H1 (cell line): Measurements from ENCODE around the gene SLC38A8. TPM values are rescaled to one million over a fixed set of nuclear protein-coding genes. Genes with fewer than 3 reads are reported as not detected.

ENCODE experiments used
- CBX8 ChIP-seq: fragments of 300-800, 300-1000 bp; sonication (generic); IDR thresholded peaks from 2 replicates; pipeline ENCODE4 v1.7.1; 2016; ENCODE audit warnings: low read depth, low read length, borderline replicate concordance
- HDAC6 ChIP-seq: IDR thresholded peaks from one replicate; pipeline ENCODE4 v1.7.1; 2012; ENCODE audit warnings: low read depth, mild to moderate bottlenecking, inconsistent platforms, low read length, moderate library complexity
- JUN ChIP-seq: IDR thresholded peaks from 2 replicates; pipeline ENCODE4 v1.6.1; 2011; ENCODE audit warnings: low read depth, mild to moderate bottlenecking, improper control_type of control experiment, low read length
- KDM5A ChIP-seq: fragments of 200-600 bp; IDR thresholded peaks from 2 replicates; pipeline ENCODE4 v1.7.1; 2012; ENCODE audit warnings: mild to moderate bottlenecking, low read length, inconsistent platforms, mixed read lengths
- NRF1 ChIP-seq: IDR thresholded peaks from 2 replicates; pipeline ENCODE4 v1.6.1; 2011; ENCODE audit warnings: mild to moderate bottlenecking, low read depth, low read length, improper control_type of control experiment
- POU5F1 ChIP-seq: IDR thresholded peaks from 2 replicates; pipeline ENCODE4 v1.6.1; 2011; ENCODE audit warnings: low read depth, mild to moderate bottlenecking, low read length, moderate library complexity
- TAF7 ChIP-seq: optimal IDR thresholded peaks from 2 replicates; pipeline ENCODE3; 2011; ENCODE audit warnings: low read depth, mild to moderate bottlenecking, inconsistent platforms, low read length, moderate library complexity, borderline replicate concordance
- TCF12 ChIP-seq: IDR thresholded peaks from 2 replicates; pipeline ENCODE4 v1.6.1; 2011; ENCODE audit warnings: low read depth, mild to moderate bottlenecking, low read length
- polyA plus RNA-seq, 7 experiments: library from polyadenylated mRNA; depleted of rRNA in 3 of 7; stranded (reverse) in 5 of 7; unstranded in 2 of 7; fragments of >200 nt in 5 of 7; fragments of 200-250 nt in 2 of 7; gene quantifications; 1 replicate in 5 of 7; 2 replicates in 1 of 7; 4 replicates in 1 of 7; pipeline versions ENCODE4 v1.2.1 to v1.2.3, GENCODE V29; 2011 to 2013; ENCODE audit warnings: missing spikeins in 2 of 7, mixed read lengths in 2 of 7
- total RNA-seq: library from RNA; stranded (reverse); fragmentation: NEBNext Ultra II Directional; extraction: Animal tissue kit (Norgen Biotek cat#: 25700); gene quantifications from 2 replicates; pipeline ENCODE4 v1.2.1, GENCODE V29; 2021

SLC38A8 gene
- total and polyA plus RNA-seq, 2 of the 8 experiments (the other 6 are each of a cell fraction or from before 2014, with no cell fraction given) = 0.08 TPM; not detected in 1

- no peak for TF ChIP-seq CBX8
- TF ChIP-seq HDAC6 = no peak
- TF ChIP-seq KDM5A = no peak
- no peak for TF ChIP-seq TAF7
- TF ChIP-seq JUN = no peak
- TF ChIP-seq TCF12 = no peak
- TF ChIP-seq POU5F1 = no peak
- no peak for TF ChIP-seq NRF1
These were observed 17.7 kb downstream of the SLC38A8 start (continued) for GRCh38 chr16:84024854-84025253.
